K562 (cell line): ENCODE measurements around the gene SERPINE1. TPM values are rescaled to one million over a fixed set of nuclear protein-coding genes. Genes with fewer than 3 reads are reported as not detected.
A peak's percentile ranks its signal among the peaks of the same experiment; 100 is the strongest.

Experiments
- CBFA2T2 ChIP-seq: fragments of 450-650 bp; conservative IDR thresholded peaks from 2 replicates; pipeline ENCODE4 v1.6.1; 2017; ENCODE audit warnings: mild to moderate bottlenecking
- CREM ChIP-seq: IDR thresholded peaks from 2 replicates; pipeline ENCODE4 v1.6.1; 2014; ENCODE audit warnings: antibody characterized with exemption, low read depth
- ELF2 ChIP-seq: fragments of 250-450 bp; sonication (Bioruptor Pico); IDR thresholded peaks from 2 replicates; pipeline ENCODE4 v1.5.0; 2021; ENCODE audit warnings: mild to moderate bottlenecking
- ERF ChIP-seq: fragments of 450-650 bp; formaldehyde crosslinking; IDR thresholded peaks from 2 replicates; pipeline ENCODE4 v1.4.0; 2020; ENCODE audit warnings: mild to moderate bottlenecking, mixed read lengths
- FOS ChIP-seq: IDR thresholded peaks from 3 replicates; pipeline ENCODE4 v1.6.1; 2011; ENCODE audit not compliant: insufficient read length; ENCODE audit errors: extremely low read depth
- FOXO4 ChIP-seq: fragments of 450-650 bp; formaldehyde crosslinking; IDR thresholded peaks from 2 replicates; pipeline ENCODE4 v1.4.0; 2020; ENCODE audit warnings: mild to moderate bottlenecking, moderate library complexity
- HCFC1 ChIP-seq: IDR thresholded peaks from 2 replicates; pipeline ENCODE4 v1.6.1; 2012; ENCODE audit warnings: low read depth, low read length, improper control_type of control experiment
- PHF20 ChIP-seq: fragments of 450-650 bp; IDR thresholded peaks from 2 replicates; pipeline ENCODE4 v1.6.1; 2018; ENCODE audit not compliant: partially characterized antibody
- PRPF4 ChIP-seq: fragments of 200-400 bp; formaldehyde crosslinking; IDR thresholded peaks from one replicate; pipeline ENCODE4 v1.6.1; 2017; ENCODE audit warnings: low read length, low read depth, mild to moderate bottlenecking; ENCODE audit not compliant: insufficient read depth, poor library complexity, severe bottlenecking
- SMARCE1 ChIP-seq: fragments of 450-650 bp; IDR thresholded peaks from 2 replicates; pipeline ENCODE4 v1.7.1; 2016; ENCODE audit warnings: mild to moderate bottlenecking
- TAF9B ChIP-seq: fragments of 450-650 bp; IDR thresholded peaks from 2 replicates; pipeline ENCODE4 v1.6.1; 2018; ENCODE audit warnings: mild to moderate bottlenecking; ENCODE audit not compliant: partially characterized antibody
- TFAP4 ChIP-seq: sonication (generic); formaldehyde crosslinking; IDR thresholded peaks from 2 replicates; pipeline ENCODE4 v1.8.0; 2022; ENCODE audit warnings: missing genetic modification reagents, mild to moderate bottlenecking, moderate library complexity, borderline replicate concordance
- ZBTB7A ChIP-seq: IDR thresholded peaks from 2 replicates; pipeline ENCODE4 v1.6.1; 2011; ENCODE audit warnings: low read depth, mild to moderate bottlenecking, low read length, moderate library complexity, borderline replicate concordance; ENCODE audit not compliant: control insufficient read depth
- ZNF134 ChIP-seq: fragments of 250-450 bp; sonication (Bioruptor Pico); conservative IDR thresholded peaks from 2 replicates; pipeline ENCODE4 v1.4.0; 2020
- ZNF224 ChIP-seq: sonication (generic); formaldehyde crosslinking; IDR thresholded peaks from 2 replicates; pipeline ENCODE4 v1.8.0; 2022; ENCODE audit warnings: mild to moderate bottlenecking, missing genetic modification reagents
- ZNF449 ChIP-seq: fragments of 250-450 bp; sonication (Bioruptor Pico); IDR thresholded peaks from 2 replicates; pipeline ENCODE4 v1.8.0; 2022; ENCODE audit warnings: moderate library complexity, mild to moderate bottlenecking, inconsistent platforms
- ZNF511 ChIP-seq: sonication (generic); formaldehyde crosslinking; IDR thresholded peaks from 2 replicates; pipeline ENCODE4 v1.8.0; 2022; ENCODE audit warnings: mild to moderate bottlenecking, missing genetic modification reagents
- polyA plus RNA-seq, 8 experiments: library from polyadenylated mRNA; depleted of rRNA in 4 of 8; stranded (reverse) in 5 of 8; unstranded in 3 of 8; fragments of >200 nt; fragmentation: Nextera tagmentation in 2 of 8; fragmentation: Illumina TruSeq in 1 of 8; extraction: Ambion mirVana in 2 of 8; extraction: Trizol in 1 of 8; gene quantifications; 2 replicates each; pipeline versions ENCODE4 v1.2.1 to v1.2.3, GENCODE V29; 2011 to 2014; ENCODE audit warnings: inconsistent platforms in 1 of 8, missing spikeins in 1 of 8
- total RNA-seq, 7 experiments: library from RNA; depleted of rRNA in 6 of 7; stranded (reverse); fragments of >200 nt in 6 of 7; fragmentation: Illumina TruSeq in 2 of 7; extraction: Trizol in 2 of 7; gene quantifications; 2 replicates each; pipeline versions ENCODE4 v1.2.1 to v1.2.3, GENCODE V29; 2011 to 2021; ENCODE audit warnings: low replicate concordance in 1 of 7
- TF ChIP-seq, protein P1 (sequence below): sonication (generic); formaldehyde crosslinking; IDR thresholded peaks from 2 replicates; pipeline ENCODE4 v1.8.0; 2022; ENCODE audit warnings: missing genetic modification reagents, mild to moderate bottlenecking, borderline replicate concordance
- TF ChIP-seq, protein P2 (sequence below): sonication (generic); formaldehyde crosslinking; IDR thresholded peaks from 2 replicates; pipeline ENCODE4 v1.8.0; 2022; ENCODE audit warnings: mild to moderate bottlenecking, low read depth, missing genetic modification reagents

Gene SERPINE1
- total and polyA plus RNA-seq, 9 of the 15 experiments (the other 6 are each of a cell fraction or from before 2014, with no cell fraction given): 0.22 to 4.8 (median 0.91) TPM

- TF ChIP-seq, protein P1, sequence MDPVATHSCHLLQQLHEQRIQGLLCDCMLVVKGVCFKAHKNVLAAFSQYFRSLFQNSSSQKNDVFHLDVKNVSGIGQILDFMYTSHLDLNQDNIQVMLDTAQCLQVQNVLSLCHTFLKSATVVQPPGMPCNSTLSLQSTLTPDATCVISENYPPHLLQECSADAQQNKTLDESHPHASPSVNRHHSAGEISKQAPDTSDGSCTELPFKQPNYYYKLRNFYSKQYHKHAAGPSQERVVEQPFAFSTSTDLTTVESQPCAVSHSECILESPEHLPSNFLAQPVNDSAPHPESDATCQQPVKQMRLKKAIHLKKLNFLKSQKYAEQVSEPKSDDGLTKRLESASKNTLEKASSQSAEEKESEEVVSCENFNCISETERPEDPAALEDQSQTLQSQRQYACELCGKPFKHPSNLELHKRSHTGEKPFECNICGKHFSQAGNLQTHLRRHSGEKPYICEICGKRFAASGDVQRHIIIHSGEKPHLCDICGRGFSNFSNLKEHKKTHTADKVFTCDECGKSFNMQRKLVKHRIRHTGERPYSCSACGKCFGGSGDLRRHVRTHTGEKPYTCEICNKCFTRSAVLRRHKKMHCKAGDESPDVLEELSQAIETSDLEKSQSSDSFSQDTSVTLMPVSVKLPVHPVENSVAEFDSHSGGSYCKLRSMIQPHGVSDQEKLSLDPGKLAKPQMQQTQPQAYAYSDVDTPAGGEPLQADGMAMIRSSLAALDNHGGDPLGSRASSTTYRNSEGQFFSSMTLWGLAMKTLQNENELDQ (CRISPR knock-in tag): no peak
- no peak for TF ChIP-seq ZNF134 (CRISPR knock-in tag)
- TF ChIP-seq ZNF449 (CRISPR knock-in tag): 0 out of 2 replicates have a peak, but pooled peaks have one; percentile 16
- 0 out of 2 replicates have a peak, but pooled peaks have one; percentile 7 for TF ChIP-seq ELF2 (CRISPR knock-in tag)
- TF ChIP-seq ZNF224 (CRISPR knock-in tag): no peak
- TF ChIP-seq CBFA2T2: no peak; the same call in 1 of the 2 replicates
- 0 out of 2 replicates have a peak, but pooled peaks have one; percentile 38 for TF ChIP-seq FOXO4 (CRISPR knock-in tag)
- peak; percentile 56; the same call in 1 of the 2 replicates for TF ChIP-seq CREM
- TF ChIP-seq, protein P2, sequence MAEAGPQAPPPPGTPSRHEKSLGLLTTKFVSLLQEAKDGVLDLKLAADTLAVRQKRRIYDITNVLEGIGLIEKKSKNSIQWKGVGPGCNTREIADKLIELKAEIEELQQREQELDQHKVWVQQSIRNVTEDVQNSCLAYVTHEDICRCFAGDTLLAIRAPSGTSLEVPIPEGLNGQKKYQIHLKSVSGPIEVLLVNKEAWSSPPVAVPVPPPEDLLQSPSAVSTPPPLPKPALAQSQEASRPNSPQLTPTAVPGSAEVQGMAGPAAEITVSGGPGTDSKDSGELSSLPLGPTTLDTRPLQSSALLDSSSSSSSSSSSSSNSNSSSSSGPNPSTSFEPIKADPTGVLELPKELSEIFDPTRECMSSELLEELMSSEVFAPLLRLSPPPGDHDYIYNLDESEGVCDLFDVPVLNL (CRISPR knock-in tag): no peak
- peak; percentile 98 for TF ChIP-seq SMARCE1
- TF ChIP-seq ZBTB7A: peak; percentile 24; the same call in 1 of the 2 replicates
- peak; percentile 79 for TF ChIP-seq FOS
- no peak for TF ChIP-seq PHF20
- no peak for TF ChIP-seq PRPF4
- TF ChIP-seq TFAP4: peak; percentile 92; the same call in 1 of the 2 replicates
- peak; percentile 69; the same call in 1 of the 2 replicates for TF ChIP-seq ERF (CRISPR knock-in tag)
- peak; percentile 98 for TF ChIP-seq TAF9B
- TF ChIP-seq ZNF511: no peak
- peak; percentile 38; the same call in 1 of the 2 replicates for TF ChIP-seq HCFC1
Observed at GRCh38 chr7:101099969-101100781, 26.7 kb upstream of the SERPINE1 start (continued).
